GM21737 (cell line): ENCODE data around the gene MRPL49.

Experiments used
- ATAC-seq: cut with Tn5 transposase; IDR thresholded peaks from one replicate; pipeline ENCODE4 v1.9.1; 2021; ENCODE audit warnings: mild to moderate bottlenecking, moderate library complexity; ENCODE audit not compliant: unreplicated experiment

Gene MRPL49

GRCh38 chr11:65121865-65122696 is at the start of gene MRPL49, which contains the start of gene FAU:
Gene MRPL49 (plus strand): TSS chr11:65122321. CDS start chr11:65122347, 26 bp downstream.
Gene FAU (minus strand): TSS chr11:65122134. CDS start chr11:65121813, 321 bp downstream.
- peak; percentile 59 for ATAC-seq

GRCh38 chr11:65072631-65072966 is 49.5 kb upstream of the MRPL49 start:
- no peak for ATAC-seq

- no peak for ATAC-seq
Observed at GRCh38 chr11:65077451-65077850, 44.7 kb upstream of the MRPL49 start.

GRCh38 chr11:65078151-65078550 is 44.0 kb upstream of the MRPL49 start:
- ATAC-seq = no peak

- ATAC-seq = no peak
Observed at GRCh38 chr11:65078786-65079342, 43.3 kb upstream of the MRPL49 start.

GRCh38 chr11:65083134-65083833 is 38.8 kb upstream of the MRPL49 start:
- ATAC-seq = peak; percentile 4

GRCh38 chr11:65083834-65084597 is 38.1 kb upstream of the MRPL49 start, which contains the start of the genes CDCA5 and ZFPL1:
Gene CDCA5 (minus strand): TSS chr11:65084040. CDS start chr11:65083978, 62 bp downstream.
Gene ZFPL1 (plus strand): TSS chr11:65084222. CDS start chr11:65084699, 477 bp downstream.
- ATAC-seq = peak; percentile 60

- peak; percentile 11 for ATAC-seq
Observed at GRCh38 chr11:65084598-65085375, 37.3 kb upstream of the MRPL49 start.

GRCh38 chr11:65085446-65085845 is 36.7 kb upstream of the MRPL49 start:
- ATAC-seq = no peak

- ATAC-seq = no peak
Observed at GRCh38 chr11:65086809-65087208, 35.3 kb upstream of the MRPL49 start.

GRCh38 chr11:65087216-65087615 is 34.9 kb upstream of the MRPL49 start:
- no peak for ATAC-seq

GRCh38 chr11:65087827-65088226 is 34.3 kb upstream of the MRPL49 start:
- no peak for ATAC-seq

GRCh38 chr11:65089621-65090020 is 32.5 kb upstream of the MRPL49 start:
- no peak for ATAC-seq

- ATAC-seq = no peak
Observed at GRCh38 chr11:65090628-65091027, 31.5 kb upstream of the MRPL49 start.

- no peak for ATAC-seq
Observed at GRCh38 chr11:65095427-65095826, 26.7 kb upstream of the MRPL49 start.

GRCh38 chr11:65095974-65096806 is 25.9 kb upstream of the MRPL49 start, which contains the start of gene VPS51:
Gene VPS51 (plus strand): TSS chr11:65096214. CDS start chr11:65096251, 37 bp downstream.
- ATAC-seq = peak; percentile 69

- no peak for ATAC-seq
Observed at GRCh38 chr11:65096926-65097325, 25.2 kb upstream of the MRPL49 start.

- no peak for ATAC-seq
Observed at GRCh38 chr11:65100674-65101350, 21.3 kb upstream of the MRPL49 start.
